ENCODE results near the gene ANAPC5. TPM values are rescaled to one million over a fixed set of nuclear protein-coding genes. Genes with fewer than 3 reads are reported as not detected.
A peak's percentile ranks its signal among the peaks of the same experiment; 100 is the strongest.

The ANAPC5 gene
- total RNA-seq, 1 experiment from 2014 or later: 101 TPM

DNA sequence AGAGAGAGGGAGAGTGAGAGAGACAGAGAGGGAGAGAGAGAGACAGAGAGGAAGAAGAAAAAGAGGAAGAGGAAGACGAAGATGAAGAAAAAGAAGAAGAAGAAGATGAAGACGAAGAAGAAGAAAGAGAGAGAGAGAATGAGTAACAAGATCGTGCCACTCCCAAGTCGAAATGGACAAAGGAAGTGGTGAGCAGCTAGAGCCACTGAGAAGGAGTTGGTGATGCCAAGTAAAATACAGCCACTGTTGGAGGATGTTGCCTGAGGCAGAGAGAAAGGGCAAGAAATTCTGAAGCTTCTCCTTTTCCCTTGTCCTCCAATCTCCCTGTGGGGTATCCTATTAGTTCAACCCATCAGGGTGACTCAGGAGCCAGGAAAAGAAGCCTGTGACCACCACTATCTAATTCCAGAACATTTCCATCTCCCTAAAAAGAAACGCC, 12.5 kb upstream of the ANAPC5 start:
- Histone ChIP-seq H4K20me1 (ENCODE audit: control insufficient read depth, insufficient read depth, insufficient read length) (peaks cover 4% of the 10 kb centered on the region), H3K23ac (ENCODE audit: insufficient read length, low read depth, low read length) (no peak overlapping the region), H3K9ac (ENCODE audit: extremely low read depth, insufficient read length, low read length) (no peak overlapping the region), H4K5ac (ENCODE audit: insufficient read length, low read depth, low read length) (no peak overlapping the region), H3K56ac (ENCODE audit: insufficient read length, low read depth, low read length) (no peak overlapping the region), H3K23me2 (ENCODE audit: insufficient read length, low read depth, low read length, poor library complexity, severe bottlenecking) (no peaks in the 10 kb centered on the region), H3K27ac (ENCODE audit: insufficient read length, low read depth, low read length) (no peak overlapping the region), H3K18ac (ENCODE audit: insufficient read length, low read depth, low read length) (no peak overlapping the region), H2BK5ac (ENCODE audit: insufficient read length, low read length) (no peak overlapping the region), H3K4me1 (ENCODE audit: insufficient read depth, low read length) (no peaks in the 10 kb centered on the region), H3K4me2 (ENCODE audit: insufficient read depth, insufficient read length, low read length) (no peak overlapping the region), H2BK20ac (ENCODE audit: low read depth, low read length, poor library complexity, severe bottlenecking) (no peak overlapping the region), H2BK12ac (ENCODE audit: insufficient read length, low read depth, low read length) (no peak overlapping the region), H3K79me1 (ENCODE audit: insufficient read depth, low read depth, low read length, poor library complexity, severe bottlenecking) (no peaks in the 10 kb centered on the region), H2AK5ac (ENCODE audit: insufficient read length, low read length) (no peak overlapping the region), H3K79me2 (ENCODE audit: insufficient read depth, low read length) (no peaks in the 10 kb centered on the region), H3T11ph (ENCODE audit: low read length) (no peak overlapping the region), H2AFZ (ENCODE audit: low read length) (no peak overlapping the region), H3K9me3 (ENCODE audit: control insufficient read depth, low read depth, low read length) (no peaks in the 10 kb centered on the region), H2BK120ac (ENCODE audit: low read depth, low read length, poor library complexity, severe bottlenecking) (no peak overlapping the region), H3K4ac (ENCODE audit: low read depth, low read length) (no peak overlapping the region), H3K27me3 (ENCODE audit: insufficient read depth, low read length) (no peaks in the 10 kb centered on the region), H2BK15ac (ENCODE audit: low read depth, low read length) (no peak overlapping the region), H3K14ac (ENCODE audit: insufficient read depth, low read length) (no peak overlapping the region), H4K8ac (replicated peaks; ENCODE audit: insufficient read length, low read depth, low read length) (no peak overlapping the region), H4K91ac (ENCODE audit: insufficient read length, low read depth, low read length) (no peak overlapping the region)
- no peak overlapping the region for H3K27ac Mint-ChIP-seq
- DNase-seq: no peak
- no peaks in the 10 kb centered on the region for H3K4me1 Mint-ChIP-seq
- peaks cover 11% of the 10 kb centered on the region for H3K27me3 Mint-ChIP-seq (ENCODE audit: low read depth)
- H3K9me3 Mint-ChIP-seq: no peaks in the 10 kb centered on the region
- no peaks in the 10 kb centered on the region for H3K36me3 Mint-ChIP-seq (ENCODE audit: insufficient read depth in 1 of 3, low read depth in 3 of 3)
- TF ChIP-seq, protein P1, sequence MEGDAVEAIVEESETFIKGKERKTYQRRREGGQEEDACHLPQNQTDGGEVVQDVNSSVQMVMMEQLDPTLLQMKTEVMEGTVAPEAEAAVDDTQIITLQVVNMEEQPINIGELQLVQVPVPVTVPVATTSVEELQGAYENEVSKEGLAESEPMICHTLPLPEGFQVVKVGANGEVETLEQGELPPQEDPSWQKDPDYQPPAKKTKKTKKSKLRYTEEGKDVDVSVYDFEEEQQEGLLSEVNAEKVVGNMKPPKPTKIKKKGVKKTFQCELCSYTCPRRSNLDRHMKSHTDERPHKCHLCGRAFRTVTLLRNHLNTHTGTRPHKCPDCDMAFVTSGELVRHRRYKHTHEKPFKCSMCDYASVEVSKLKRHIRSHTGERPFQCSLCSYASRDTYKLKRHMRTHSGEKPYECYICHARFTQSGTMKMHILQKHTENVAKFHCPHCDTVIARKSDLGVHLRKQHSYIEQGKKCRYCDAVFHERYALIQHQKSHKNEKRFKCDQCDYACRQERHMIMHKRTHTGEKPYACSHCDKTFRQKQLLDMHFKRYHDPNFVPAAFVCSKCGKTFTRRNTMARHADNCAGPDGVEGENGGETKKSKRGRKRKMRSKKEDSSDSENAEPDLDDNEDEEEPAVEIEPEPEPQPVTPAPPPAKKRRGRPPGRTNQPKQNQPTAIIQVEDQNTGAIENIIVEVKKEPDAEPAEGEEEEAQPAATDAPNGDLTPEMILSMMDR (conservative IDR thresholded peaks at IDR 0.05): no peak
- H3K4me3 Mint-ChIP-seq: peak overlapping the region in 1 of 2 experiments; percentile 3; a peak in 1 of 5 replicates
- WGBS (ENCODE audit: extremely low coverage, insufficient read length, low lambda C conversion rate): 96% methylated on average over 2 of the region's 5 CpGs
